ENCODE data around the gene LRRIQ1. TPM values are rescaled to one million over a fixed set of nuclear protein-coding genes. Genes with fewer than 3 reads are reported as not detected.

LRRIQ1 gene
- total RNA-seq, 1 donor from 2014 or later = not detected

- no peak overlapping the region for H3K4me3 Mint-ChIP-seq (ENCODE audit: unreplicated experiment)
- peaks cover 34% of the 10 kb centered on the region for H3K27me3 Mint-ChIP-seq (ENCODE audit: low read depth)
- H3K27ac Mint-ChIP-seq (ENCODE audit: unreplicated experiment) = no peak overlapping the region
- no peak for TF ChIP-seq CTCF (IDR thresholded peaks at IDR 0.05)
- DNase-seq (ENCODE audit: low spot score) = no peak
- H3K4me1 Mint-ChIP-seq (ENCODE audit: low read depth) = no peaks in the 10 kb centered on the region
- H3K36me3 Mint-ChIP-seq (ENCODE audit: low read depth) = no peaks in the 10 kb centered on the region
- no peaks in the 10 kb centered on the region for H3K9me3 Mint-ChIP-seq (ENCODE audit: low read depth)
Observed at GRCh38 chr12:85095501-85095900, 59.4 kb downstream of the LRRIQ1 start.

GRCh38 chr12:85130646-85131045 is 94.5 kb downstream of the LRRIQ1 start:
- H3K4me3 Mint-ChIP-seq (ENCODE audit: unreplicated experiment) = no peak overlapping the region
- H3K27ac Mint-ChIP-seq (ENCODE audit: unreplicated experiment) = no peak overlapping the region
- TF ChIP-seq CTCF (IDR thresholded peaks at IDR 0.05) = no peak
- no peaks in the 10 kb centered on the region for H3K36me3 Mint-ChIP-seq (ENCODE audit: low read depth)
- no peaks in the 10 kb centered on the region for H3K9me3 Mint-ChIP-seq (ENCODE audit: low read depth)
- H3K4me1 Mint-ChIP-seq (ENCODE audit: low read depth) = no peaks in the 10 kb centered on the region
- no peak for DNase-seq (ENCODE audit: low spot score)
- peaks cover 13% of the 10 kb centered on the region for H3K27me3 Mint-ChIP-seq (ENCODE audit: low read depth)

- no peak for TF ChIP-seq CTCF (IDR thresholded peaks at IDR 0.05)
Observed at GRCh38 chr12:85138833-85139232, 102.7 kb downstream of the LRRIQ1 start.

DNA sequence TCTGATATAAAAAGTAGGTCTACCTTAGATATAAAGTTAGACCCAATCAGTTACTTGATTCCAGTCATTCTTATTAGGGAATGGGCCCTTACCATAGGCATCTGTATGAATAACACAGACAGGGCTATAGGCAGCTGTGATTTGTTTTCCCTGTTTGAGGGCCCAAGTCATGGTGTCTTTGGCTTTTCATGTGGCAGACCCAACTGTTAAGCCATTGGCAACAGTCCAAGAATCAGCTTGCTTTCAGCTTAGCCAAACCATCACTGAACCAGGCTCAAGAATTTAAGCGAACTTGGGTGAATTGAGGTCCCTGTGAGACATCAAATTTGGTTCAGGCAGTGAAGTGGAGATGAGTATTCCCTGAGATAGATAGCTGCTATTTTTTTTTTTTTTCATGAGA is 111.2 kb downstream of the LRRIQ1 start:
- no peak overlapping the region for H3K27ac Mint-ChIP-seq (ENCODE audit: unreplicated experiment)
- no peaks in the 10 kb centered on the region for H3K9me3 Mint-ChIP-seq (ENCODE audit: low read depth)
- H3K27me3 Mint-ChIP-seq (ENCODE audit: low read depth) = peaks cover 27% of the 10 kb centered on the region
- H3K36me3 Mint-ChIP-seq (ENCODE audit: low read depth) = peaks cover 1% of the 10 kb centered on the region
- no peak for DNase-seq (ENCODE audit: low spot score)
- TF ChIP-seq CTCF (IDR thresholded peaks at IDR 0.05) = no peak
- peaks cover 2% of the 10 kb centered on the region for H3K4me1 Mint-ChIP-seq (ENCODE audit: low read depth)
- H3K4me3 Mint-ChIP-seq (ENCODE audit: unreplicated experiment) = no peak overlapping the region

More at GRCh38 chr12:85138833-85139232, 102.7 kb downstream of the LRRIQ1 start:
- no peak overlapping the region for H3K27ac Mint-ChIP-seq (ENCODE audit: unreplicated experiment)
- H3K4me3 Mint-ChIP-seq (ENCODE audit: unreplicated experiment) = no peak overlapping the region
- H3K4me1 Mint-ChIP-seq (ENCODE audit: low read depth) = no peaks in the 10 kb centered on the region
- H3K9me3 Mint-ChIP-seq (ENCODE audit: low read depth) = no peaks in the 10 kb centered on the region
- H3K27me3 Mint-ChIP-seq (ENCODE audit: low read depth) = peaks cover 32% of the 10 kb centered on the region
- H3K36me3 Mint-ChIP-seq (ENCODE audit: low read depth) = peaks cover 1% of the 10 kb centered on the region
- no peak for DNase-seq (ENCODE audit: low spot score)

DNA sequence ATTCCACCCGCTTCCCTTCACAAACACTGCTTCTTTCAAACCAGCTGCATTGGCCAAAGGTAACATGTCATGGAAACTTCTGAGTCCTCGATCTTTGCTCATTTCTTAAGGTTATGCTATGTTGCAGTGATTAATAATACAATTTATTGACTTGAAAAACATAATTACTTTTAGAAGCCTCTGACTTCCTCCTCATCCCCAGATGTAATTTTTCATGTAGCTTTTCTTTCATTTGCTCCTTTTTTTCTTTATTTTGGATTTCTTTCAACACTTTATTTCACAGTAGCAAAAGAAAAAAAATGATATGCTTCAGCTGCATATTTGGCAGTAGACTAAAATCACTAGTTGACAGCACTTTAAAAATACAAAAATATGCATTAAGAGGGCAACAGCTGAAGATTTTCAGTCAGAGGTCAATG is 116.2 kb downstream of the LRRIQ1 start:
- Mint-ChIP-seq H3K9me3 (ENCODE audit: low read depth) (no peaks in the 10 kb centered on the region), H3K27ac (ENCODE audit: unreplicated experiment) (no peak overlapping the region), H3K4me3 (ENCODE audit: unreplicated experiment) (no peak overlapping the region), H3K4me1 (ENCODE audit: low read depth) (peaks cover 4% of the 10 kb centered on the region), H3K36me3 (ENCODE audit: low read depth) (no peaks in the 10 kb centered on the region), H3K27me3 (ENCODE audit: low read depth) (peaks cover 25% of the 10 kb centered on the region)
- no peak for TF ChIP-seq CTCF (IDR thresholded peaks at IDR 0.05)
- no peak for DNase-seq (ENCODE audit: low spot score)
